K562 (cell line): Measurements from ENCODE around the gene EVI2B. TPM values are rescaled to one million over a fixed set of nuclear protein-coding genes. Genes with fewer than 3 reads are reported as not detected.

Experiments used
- ATAC-seq: fragments of 200-7000 bp; cut with Tn5 transposase; 3 replicates; pipeline ENCODE4 v1.9.1; 2020; ENCODE audit warnings: moderate library complexity
- BruUV-seq: library from RNA; stranded (reverse); fragments of 400-500 nt; replicated peaks from 2 replicates; lab custom pipeline; 2021; lab: Mats Ljungman, UMichigan
- CTCF ChIA-PET: fragments of 300-600 bp; formaldehyde crosslinking; extraction: SDS; loops from one replicate; lab custom pipeline; 2021; ENCODE audit warnings: low intra/inter-chr PET ratio; lab: Yijun Ruan, JAX
- POLR2A ChIA-PET: fragments of 300-600, 350-650 bp; sonication (Branson Sonifier 250); formaldehyde crosslinking; extraction: SDS; loops from one replicate; lab custom pipeline; 2021; ENCODE audit warnings: antibody characterized with exemption, inconsistent platforms; lab: Yijun Ruan, JAX
- DNase-seq, 4 experiments: peaks; one replicate each; pipeline versions ENCODE4 v3.0.0 to v3.0.0-alpha.2; 2011 to 2018; ENCODE audit warnings: low spot score in 3 of 4, mixed read lengths in 3 of 4; ENCODE audit errors: extremely low read depth in 1 of 4
- FAIRE-seq: peaks from 2 replicates; lab custom pipeline; 2011; peaks lifted over from hg19 to GRCh38; lab: Jason Lieb, UNC
- H2AFZ ChIP-seq: 2 replicates; pipeline ENCODE4 v1.6.0; 2011; ENCODE audit warnings: low read depth, low read length, control low read depth, inconsistent platforms
- H3K27ac ChIP-seq: fragments of 200-600 bp; 3 replicates; pipeline ENCODE4 v1.8.0; 2011; ENCODE audit warnings: low read depth, mild to moderate bottlenecking, control low read depth, inconsistent platforms, low read length, moderate library complexity, mixed read lengths; ENCODE audit errors: extremely low read depth
- H3K27me3 ChIP-seq, 2 experiments: fragments of 300-600 bp in 1 of 2; 2 replicates in 1 of 2; 3 replicates in 1 of 2; pipeline versions ENCODE4 v1.6.0 to v1.8.0; 2011; ENCODE audit warnings: inconsistent platforms in 2 of 2, low read length in 2 of 2, mild to moderate bottlenecking in 1 of 2, mixed read lengths in 1 of 2, moderate library complexity in 1 of 2; ENCODE audit not compliant: control insufficient read depth in 2 of 2, insufficient read depth in 2 of 2
- H3K36me3 ChIP-seq: fragments of 300-600 bp; 3 replicates; pipeline ENCODE4 v1.8.0; 2011; ENCODE audit warnings: mild to moderate bottlenecking, low read length, inconsistent platforms; ENCODE audit not compliant: control insufficient read depth, insufficient read depth
- H3K4me1 ChIP-seq, 2 experiments: fragments of 200-600 bp in 1 of 2; replicated peaks in 1 of 2; 2 replicates in 1 of 2; 3 replicates in 1 of 2; pipeline versions ENCODE4 v1.5.1 to v1.8.0; 2011; ENCODE audit warnings: inconsistent platforms in 2 of 2, low read length in 2 of 2, mild to moderate bottlenecking in 1 of 2, mixed read lengths in 1 of 2, moderate library complexity in 1 of 2; ENCODE audit not compliant: control insufficient read depth in 2 of 2, insufficient read depth in 2 of 2
- H3K4me2 ChIP-seq: 2 replicates; pipeline ENCODE4 v1.6.1; 2011; ENCODE audit warnings: low read length, control low read depth, inconsistent platforms, mixed read lengths; ENCODE audit not compliant: insufficient read depth
- H3K4me3 ChIP-seq: fragments of 200-600 bp; sonication (generic), shearing (Covaris generic); 2 replicates; pipeline ENCODE4 v1.5.1; 2016; ENCODE audit warnings: control low read depth, inconsistent platforms
- H3K79me2 ChIP-seq: fragments of 200-600 bp; 3 replicates; pipeline ENCODE4 v1.8.0; 2011; ENCODE audit warnings: low read length, inconsistent platforms; ENCODE audit not compliant: control insufficient read depth, insufficient read depth
- H3K9ac ChIP-seq, 2 experiments: 2 replicates each; pipeline versions ENCODE4 v1.6.0 to v1.6.1; 2011; ENCODE audit warnings: low read depth in 2 of 2, low read length in 2 of 2, control low read depth in 1 of 2, inconsistent platforms in 1 of 2, mild to moderate bottlenecking in 1 of 2, mixed read lengths in 1 of 2; ENCODE audit not compliant: insufficient read depth in 1 of 2
- H3K9me1 ChIP-seq: one replicate; pipeline ENCODE4 v1.6.0; 2011; ENCODE audit warnings: inconsistent platforms, mild to moderate bottlenecking, low read length, moderate library complexity; ENCODE audit not compliant: control insufficient read depth, insufficient read depth
- H3K9me3 ChIP-seq: replicated peaks from 2 replicates; pipeline ENCODE4 v1.5.1; 2011; ENCODE audit warnings: low read depth, low read length, inconsistent platforms; ENCODE audit not compliant: control insufficient read depth, insufficient read depth
- H4K20me1 ChIP-seq: replicated peaks from 2 replicates; pipeline ENCODE4 v1.6.1; 2011; ENCODE audit warnings: low read length, inconsistent platforms, mixed read lengths; ENCODE audit not compliant: control insufficient read depth, insufficient read depth
- ARID2 ChIP-seq: fragments of 450-650 bp; IDR thresholded peaks from 2 replicates; pipeline ENCODE4 v1.6.1; 2017; ENCODE audit warnings: antibody characterized with exemption, mild to moderate bottlenecking
- BACH1 ChIP-seq: fragments of 200-800 bp; sonication (Bioruptor generic); IDR thresholded peaks from 2 replicates; pipeline ENCODE4 v1.6.1; 2016; ENCODE audit warnings: missing genetic modification characterization, missing compliant biosample characterization
- BRD9 ChIP-seq: fragments of 450-650 bp; IDR thresholded peaks from 2 replicates; pipeline ENCODE4 v1.6.1; 2018; ENCODE audit warnings: low read depth; ENCODE audit not compliant: partially characterized antibody
- CBFA2T3 ChIP-seq: fragments of 450-650 bp; IDR thresholded peaks from 2 replicates; pipeline ENCODE4 v1.6.1; 2017
- CTBP1 ChIP-seq: fragments of 450-650 bp; IDR thresholded peaks from 2 replicates; pipeline ENCODE4 v1.6.1; 2016; ENCODE audit warnings: borderline replicate concordance
- CXXC5 ChIP-seq: fragments of 250-450 bp; sonication (Bioruptor Pico); IDR thresholded peaks from 2 replicates; pipeline ENCODE4 v1.8.0; 2022; ENCODE audit warnings: inconsistent platforms, mild to moderate bottlenecking, moderate library complexity
- DIDO1 ChIP-seq: fragments of 450-650 bp; IDR thresholded peaks from 2 replicates; pipeline ENCODE4 v1.6.1; 2016; ENCODE audit warnings: low read depth, missing biosample characterization, missing genetic modification characterization
- DPF2 ChIP-seq: fragments of 450-650 bp; IDR thresholded peaks from 2 replicates; pipeline ENCODE4 v1.6.1; 2016
- KDM1A ChIP-seq, 2 experiments: fragments of 450-650 bp; IDR thresholded peaks; 2 replicates each; pipeline ENCODE4 v1.6.1; 2016; ENCODE audit warnings: mild to moderate bottlenecking in 2 of 2
- KLF16 ChIP-seq: IDR thresholded peaks from 2 replicates; pipeline ENCODE4 v1.6.1; 2016; ENCODE audit warnings: antibody characterized with exemption
- MTA2 ChIP-seq: fragments of 450-650 bp; IDR thresholded peaks from 2 replicates; pipeline ENCODE4 v1.6.1; 2016; ENCODE audit warnings: low read depth
- MYBL2 ChIP-seq, 2 experiments: fragments of 450-650 bp in 1 of 2; sonication (generic) in 1 of 2; formaldehyde crosslinking in 1 of 2; IDR thresholded peaks; 2 replicates each; pipeline versions ENCODE4 v1.6.1 to v1.8.1; 2017 to 2022; ENCODE audit warnings: borderline replicate concordance in 1 of 2, inconsistent platforms in 1 of 2, low read depth in 1 of 2, mild to moderate bottlenecking in 1 of 2, missing genetic modification reagents in 1 of 2, moderate library complexity in 1 of 2
- NFIC ChIP-seq: fragments of 450-650 bp; IDR thresholded peaks from 2 replicates; pipeline ENCODE4 v1.6.1; 2017; ENCODE audit warnings: mild to moderate bottlenecking, inconsistent platforms
- RB1 ChIP-seq: fragments of 450-650 bp; IDR thresholded peaks from 2 replicates; pipeline ENCODE4 v1.6.1; 2017; ENCODE audit warnings: low read depth, mild to moderate bottlenecking
- SMAD4 ChIP-seq: fragments of 250-450 bp; sonication (Bioruptor Pico); conservative IDR thresholded peaks from 2 replicates; pipeline ENCODE4 v1.8.0; 2021; ENCODE audit warnings: inconsistent platforms, mild to moderate bottlenecking, moderate library complexity
- SMARCA5 ChIP-seq: fragments of 450-650 bp; IDR thresholded peaks from 2 replicates; pipeline ENCODE4 v1.6.1; 2016
- SMARCC2 ChIP-seq: fragments of 450-650 bp; IDR thresholded peaks from 2 replicates; pipeline ENCODE4 v1.6.1; 2017; ENCODE audit warnings: antibody characterized with exemption, moderate library complexity, mild to moderate bottlenecking, low read depth
- SREBF1 ChIP-seq: fragments of 150-350 bp; IDR thresholded peaks from 2 replicates; pipeline ENCODE4 v1.6.1; 2014; ENCODE audit warnings: antibody characterized with exemption, low read depth, low read length, borderline replicate concordance
- SREBF2 ChIP-seq: sonication (generic); formaldehyde crosslinking; IDR thresholded peaks from 2 replicates; pipeline ENCODE4 v1.4.0; 2020; ENCODE audit warnings: mild to moderate bottlenecking, missing genetic modification reagents
- TAL1 ChIP-seq: fragments of 450-650 bp; IDR thresholded peaks from 2 replicates; pipeline ENCODE4 v1.6.1; 2016; ENCODE audit warnings: mild to moderate bottlenecking
- TEAD4 ChIP-seq, 2 experiments: sonication (generic) in 1 of 2; formaldehyde crosslinking in 1 of 2; IDR thresholded peaks; 2 replicates each; pipeline versions ENCODE4 v1.6.1 to v1.8.0; 2012 to 2022; ENCODE audit warnings: borderline replicate concordance in 1 of 2, inconsistent platforms in 1 of 2, low read length in 1 of 2, mild to moderate bottlenecking in 1 of 2, missing genetic modification reagents in 1 of 2
- WGBS: fragments of 100-300 bp; shearing (Covaris generic); methylation state at CpG from one replicate; pipeline ENCODE4 v1.1.6; 2016; ENCODE audit warnings: low coverage, mixed read lengths; ENCODE audit not compliant: insufficient coverage; ENCODE audit errors: missing lambda C conversion rate; 5-methylcytosine and 5-hydroxymethylcytosine counted together
- in situ Hi-C: fragments of 300-500 bp; cut with MboI; formaldehyde crosslinking; loops from 4 replicates; pipeline ENCODE4 v1.15.0; 2018; ENCODE audit warnings: inconsistent platforms, mixed read lengths
- intact Hi-C: fragments of 100-400 bp; cut with micrococcal nuclease; formaldehyde crosslinking; loops from 2 replicates; pipeline ENCODE4 v1.14.2; 2022
- polyA plus RNA-seq, 8 experiments: library from polyadenylated mRNA; depleted of rRNA in 4 of 8; stranded (reverse) in 5 of 8; unstranded in 3 of 8; fragments of >200 nt; fragmentation: Nextera tagmentation in 2 of 8; fragmentation: Illumina TruSeq in 1 of 8; extraction: Ambion mirVana in 2 of 8; extraction: Trizol in 1 of 8; gene quantifications; 2 replicates each; pipeline versions ENCODE4 v1.2.1 to v1.2.3, GENCODE V29; 2011 to 2014; ENCODE audit warnings: inconsistent platforms in 1 of 8, missing spikeins in 1 of 8
- total RNA-seq, 7 experiments: library from RNA; depleted of rRNA in 6 of 7; stranded (reverse); fragments of >200 nt in 6 of 7; fragmentation: Illumina TruSeq in 2 of 7; extraction: Trizol in 2 of 7; gene quantifications; 2 replicates each; pipeline versions ENCODE4 v1.2.1 to v1.2.3, GENCODE V29; 2011 to 2021; ENCODE audit warnings: low replicate concordance in 1 of 7
- TF ChIP-seq, protein P1 (sequence below): fragments of 200-800 bp; sonication (Bioruptor generic); IDR thresholded peaks from 2 replicates; pipeline ENCODE4 v1.6.1; 2017; ENCODE audit warnings: missing genetic modification characterization, missing compliant biosample characterization

Gene EVI2B
- total and polyA plus RNA-seq, 9 of the 15 experiments (the other 6 are each of a cell fraction or from before 2014, with no cell fraction given) = 0.54 to 8.0 (median 2.5) TPM

DNA sequence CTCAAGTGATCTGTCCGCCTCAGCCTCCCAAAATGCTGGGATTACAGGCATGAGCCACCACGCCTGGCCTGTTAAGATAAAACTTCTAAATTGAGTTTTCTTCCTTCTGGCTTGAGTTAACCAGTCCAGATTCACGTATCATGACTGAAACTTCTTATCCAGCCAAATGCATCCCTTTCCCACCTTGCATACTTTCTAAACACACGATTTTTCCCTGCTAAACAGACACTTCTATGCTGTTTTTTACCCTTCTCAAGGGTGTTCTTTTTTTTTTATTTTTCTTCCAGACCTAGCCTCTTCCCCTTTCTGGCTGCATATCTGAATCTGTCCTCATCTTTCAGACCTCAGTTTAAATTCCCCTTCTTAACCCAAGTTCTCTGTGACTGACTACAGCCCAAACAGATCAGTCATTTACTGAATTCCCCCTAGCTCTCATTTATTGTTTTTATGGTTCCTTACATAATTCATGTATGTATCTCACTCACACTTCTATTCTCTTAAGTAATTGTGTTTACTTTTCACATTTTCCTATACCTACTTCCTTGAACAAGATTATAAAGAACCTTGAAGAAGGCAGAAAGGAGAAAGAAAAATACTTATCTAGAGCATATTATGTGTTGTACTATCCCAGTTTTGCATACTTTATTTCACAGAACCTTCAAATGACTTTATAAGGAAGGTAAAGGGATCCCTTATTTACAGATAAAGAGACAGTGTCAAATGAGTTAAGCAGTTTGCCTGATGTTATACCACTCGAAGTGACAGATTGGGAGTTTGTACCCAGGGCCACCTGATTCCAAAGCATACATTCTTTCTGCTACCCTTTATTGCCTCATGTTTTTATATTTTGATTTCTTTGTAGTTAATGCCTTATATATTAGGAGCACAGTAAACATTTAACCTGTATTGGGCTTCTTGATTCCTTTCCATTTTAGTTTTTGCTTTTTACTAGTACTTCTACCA lies 5.2 kb downstream of the EVI2B start:
- no peaks in the 10 kb centered on the region for H3K36me3 ChIP-seq
- H3K9ac ChIP-seq = no peak overlapping the region
- no peak for TF ChIP-seq RB1
- TF ChIP-seq SREBF1 = no peak
- no peak for TF ChIP-seq SREBF2 (CRISPR knock-in tag)
- TF ChIP-seq ARID2 = 0 out of 2 replicates have a peak, but pooled peaks have one; percentile 20
- peak; percentile 75 to 85; a peak in 3 of 4 replicates for TF ChIP-seq KDM1A (IDR thresholded peaks at IDR 0.05)
- peak; percentile 70; the same call in 1 of the 2 replicates for TF ChIP-seq DPF2
- TF ChIP-seq TAL1 = peak; percentile 82
- TF ChIP-seq SMARCA5 = peak; percentile 53; the same call in 1 of the 2 replicates
- TF ChIP-seq TEAD4 (IDR thresholded peaks at IDR 0.05; ENCODE audit: low read length) = peak; percentile 78
- no peak for TF ChIP-seq TEAD4 (CRISPR knock-in tag; IDR thresholded peaks at IDR 0.05; ENCODE audit: borderline replicate concordance)
- TF ChIP-seq CTBP1 = 0 out of 2 replicates have a peak, but pooled peaks have one; percentile 16
- 0 out of 2 replicates have a peak, but pooled peaks have one; percentile 38 for TF ChIP-seq SMAD4 (CRISPR knock-in tag)
- peak; percentile 92 for TF ChIP-seq CBFA2T3
- TF ChIP-seq BACH1 = no peak
- 0 out of 2 replicates have a peak, but pooled peaks have one; percentile 27 for TF ChIP-seq SMARCC2
- peak; percentile 54; the same call in 1 of the 2 replicates for TF ChIP-seq KLF16
- peak; percentile 50 for TF ChIP-seq BRD9
- TF ChIP-seq, protein P1, sequence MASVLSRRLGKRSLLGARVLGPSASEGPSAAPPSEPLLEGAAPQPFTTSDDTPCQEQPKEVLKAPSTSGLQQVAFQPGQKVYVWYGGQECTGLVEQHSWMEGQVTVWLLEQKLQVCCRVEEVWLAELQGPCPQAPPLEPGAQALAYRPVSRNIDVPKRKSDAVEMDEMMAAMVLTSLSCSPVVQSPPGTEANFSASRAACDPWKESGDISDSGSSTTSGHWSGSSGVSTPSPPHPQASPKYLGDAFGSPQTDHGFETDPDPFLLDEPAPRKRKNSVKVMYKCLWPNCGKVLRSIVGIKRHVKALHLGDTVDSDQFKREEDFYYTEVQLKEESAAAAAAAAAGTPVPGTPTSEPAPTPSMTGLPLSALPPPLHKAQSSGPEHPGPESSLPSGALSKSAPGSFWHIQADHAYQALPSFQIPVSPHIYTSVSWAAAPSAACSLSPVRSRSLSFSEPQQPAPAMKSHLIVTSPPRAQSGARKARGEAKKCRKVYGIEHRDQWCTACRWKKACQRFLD (CRISPR knock-in tag) = 0 out of 2 replicates have a peak, but pooled peaks have one; percentile 19
- TF ChIP-seq CXXC5 (CRISPR knock-in tag) = 0 out of 2 replicates have a peak, but pooled peaks have one; percentile 36
- no peak for TF ChIP-seq MYBL2 (IDR thresholded peaks at IDR 0.05; ENCODE audit: low read depth)
- no peak for TF ChIP-seq MYBL2 (CRISPR knock-in tag; IDR thresholded peaks at IDR 0.05; ENCODE audit: borderline replicate concordance)
- no peak for TF ChIP-seq DIDO1
- peak; percentile 40; the same call in 1 of the 2 replicates for TF ChIP-seq MTA2
- TF ChIP-seq NFIC = peak; percentile 49

More for the DNA sequence above, 5.2 kb downstream of the EVI2B start:
- FAIRE-seq (peak; percentile 69), ATAC-seq (peak; percentile 70), DNase-seq (peak in 2 of 4 experiments; percentile 16 to 57)
- no peaks in the 10 kb centered on the region for H3K9me3 ChIP-seq
- H4K20me1 ChIP-seq = peaks cover 7% of the 10 kb centered on the region; the same call in 1 of the 2 replicates
- no peaks in the 10 kb centered on the region for H3K9me1 ChIP-seq
- BruUV-seq = no TSS peak
- in situ Hi-C loops (no loop called here), intact Hi-C loops (no loop called here)
- CTCF ChIA-PET = no interaction called here
- H3K27ac ChIP-seq = peak overlapping the region; percentile 1; the same call in 1 of the 3 replicates
- H3K4me2 ChIP-seq = no peak overlapping the region; the same call in 1 of the 2 replicates
- POLR2A ChIA-PET = no interaction called here
- H3K27me3 ChIP-seq = no peaks in the 10 kb centered on the region
- no peak overlapping the region for H2AFZ ChIP-seq
- H3K4me1 ChIP-seq = peaks cover 12% of the 10 kb centered on the region in 2 experiments; a peak in 4 of 5 replicates
- no peak overlapping the region for H3K4me3 ChIP-seq
- WGBS = 3% methylated on average over 4 of the region's 5 CpGs
- peaks cover 5% of the 10 kb centered on the region; the same call in 2 of the 3 replicates for H3K79me2 ChIP-seq
